Myocyte (in vitro differentiated cells): Measurements from ENCODE around the gene PRKCA. TPM values are rescaled to one million over a fixed set of nuclear protein-coding genes. Genes with fewer than 3 reads are reported as not detected.
"Not testable (repeated sequence)": the region's sequence is repeated elsewhere in the genome, so short reads cannot be mapped to it uniquely, and the experiment has no call there.

ENCODE experiments used
- DNase-seq: peaks from one replicate; pipeline ENCODE4 v3.0.0-alpha.2; 2012; ENCODE audit warnings: low read depth
- polyA plus RNA-seq: library from polyadenylated mRNA; unstranded; fragments of >200 nt; gene quantifications from one replicate; pipeline ENCODE4 v1.2.1, GENCODE V29; 2012; ENCODE audit warnings: missing spikeins
- total RNA-seq: library from RNA; depleted of rRNA; stranded (reverse); fragments of >200 nt; gene quantifications from 2 replicates; pipeline ENCODE4 v1.2.3, GENCODE V29; 2014

Gene PRKCA
- 8.4 and 8.6 TPM in 2 replicates for total RNA-seq
- polyA plus RNA-seq: 7.6 TPM

DNA sequence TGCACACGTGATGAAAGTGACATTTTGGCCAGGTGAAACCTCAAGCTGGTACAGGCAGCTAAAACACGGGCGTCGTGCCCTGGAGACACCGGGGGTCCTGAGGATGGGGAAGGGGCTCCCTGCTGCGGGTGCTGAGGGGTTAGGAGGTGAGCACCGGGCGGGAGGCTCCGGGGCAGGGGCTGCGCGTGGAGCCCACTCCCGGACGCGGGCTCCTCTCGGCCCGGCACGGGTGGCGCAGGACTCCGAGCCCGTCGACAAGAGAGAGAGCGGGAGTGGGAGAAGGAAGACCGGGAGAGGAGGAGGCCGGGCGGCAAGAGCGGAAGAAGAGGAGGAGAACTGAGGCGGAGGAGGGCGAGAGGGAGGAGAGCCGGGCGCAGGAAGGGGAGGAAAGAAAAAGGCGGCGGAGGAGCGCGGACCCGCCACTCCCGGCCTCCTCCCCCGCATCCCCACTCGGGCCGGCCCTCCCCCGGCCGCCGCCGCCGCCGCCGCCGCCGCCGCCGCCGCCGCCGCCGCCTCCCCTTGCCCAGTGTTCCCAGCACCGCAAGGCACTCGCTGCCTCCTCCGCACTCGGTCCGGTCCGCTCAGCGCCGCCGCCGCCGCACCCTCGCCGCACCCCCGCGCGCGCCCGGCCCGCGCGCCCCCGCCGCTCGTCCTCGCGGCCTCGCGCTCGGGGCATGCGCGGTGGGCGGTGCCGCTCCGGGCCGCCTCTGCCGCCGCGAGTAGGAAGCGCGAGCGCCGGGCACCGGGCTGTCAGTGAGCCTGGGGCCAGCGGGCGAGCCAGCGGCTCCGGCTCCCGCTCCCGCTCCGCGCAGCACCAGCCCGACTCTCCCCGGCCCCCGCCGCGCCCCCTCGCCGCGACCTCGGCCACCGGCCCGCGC lies at the start of gene PRKCA:
TSS of gene PRKCA (plus strand) at position 750 of the 878 bp plus-strand sequence.
- DNase-seq: peak; percentile 76

DNA sequence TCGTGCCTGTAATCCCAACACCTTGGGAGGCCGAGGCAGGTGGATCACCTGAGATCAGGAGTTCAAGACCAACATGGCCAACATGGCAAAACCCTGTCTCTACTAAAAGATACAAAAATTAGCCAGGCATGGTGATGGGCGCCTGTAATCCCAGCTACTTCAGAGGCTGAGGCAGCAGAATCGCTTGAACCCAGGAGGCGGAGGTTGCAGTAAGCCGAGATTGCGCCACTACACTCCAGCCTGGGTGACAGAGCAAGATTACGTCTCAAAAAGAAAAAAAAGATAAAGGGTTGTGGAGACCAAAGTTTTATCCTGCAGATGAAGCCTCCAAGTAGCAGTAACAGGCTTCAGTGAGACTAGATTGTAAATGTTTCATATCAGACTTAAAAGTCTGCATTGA lies 49.0 kb upstream of the PRKCA start:
- not testable (repeated sequence) for DNase-seq

- DNase-seq: peak; percentile 83
Measured at GRCh38 chr17:66255112-66255511, 47.3 kb upstream of the PRKCA start.

- DNase-seq: no peak
Measured at GRCh38 chr17:66255527-66255971, 46.9 kb upstream of the PRKCA start.

GRCh38 chr17:66260275-66260674 lies 42.1 kb upstream of the PRKCA start:
- DNase-seq: no peak

- no peak for DNase-seq
Measured at GRCh38 chr17:66260688-66261087, 41.7 kb upstream of the PRKCA start.

GRCh38 chr17:66262767-66263166 lies 39.6 kb upstream of the PRKCA start:
- no peak for DNase-seq

GRCh38 chr17:66264696-66265095 lies 37.7 kb upstream of the PRKCA start:
- DNase-seq: no peak

GRCh38 chr17:66268247-66268927 lies 34.0 kb upstream of the PRKCA start:
- peak; percentile 31 for DNase-seq

GRCh38 chr17:66270106-66270505 lies 32.3 kb upstream of the PRKCA start:
- DNase-seq: no peak

DNA sequence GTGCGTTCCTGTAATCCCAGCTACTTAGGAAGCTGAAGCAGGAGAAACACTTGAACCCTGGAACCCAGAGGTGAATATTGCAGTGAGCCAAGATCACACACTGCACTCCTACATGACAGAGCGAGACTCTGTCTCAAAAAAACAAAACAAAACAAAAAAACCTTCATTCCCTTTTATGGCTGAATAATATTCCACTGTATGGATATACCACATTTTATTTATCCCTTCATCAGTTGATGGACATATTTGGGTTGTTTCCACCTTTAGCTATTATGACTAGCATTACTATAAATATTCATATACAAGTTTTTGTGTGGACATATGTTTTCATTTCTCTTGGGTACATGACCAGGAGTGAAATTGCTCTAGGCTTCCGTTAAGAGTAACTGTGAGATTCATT lies 30.9 kb upstream of the PRKCA start:
- no peak for DNase-seq

DNA sequence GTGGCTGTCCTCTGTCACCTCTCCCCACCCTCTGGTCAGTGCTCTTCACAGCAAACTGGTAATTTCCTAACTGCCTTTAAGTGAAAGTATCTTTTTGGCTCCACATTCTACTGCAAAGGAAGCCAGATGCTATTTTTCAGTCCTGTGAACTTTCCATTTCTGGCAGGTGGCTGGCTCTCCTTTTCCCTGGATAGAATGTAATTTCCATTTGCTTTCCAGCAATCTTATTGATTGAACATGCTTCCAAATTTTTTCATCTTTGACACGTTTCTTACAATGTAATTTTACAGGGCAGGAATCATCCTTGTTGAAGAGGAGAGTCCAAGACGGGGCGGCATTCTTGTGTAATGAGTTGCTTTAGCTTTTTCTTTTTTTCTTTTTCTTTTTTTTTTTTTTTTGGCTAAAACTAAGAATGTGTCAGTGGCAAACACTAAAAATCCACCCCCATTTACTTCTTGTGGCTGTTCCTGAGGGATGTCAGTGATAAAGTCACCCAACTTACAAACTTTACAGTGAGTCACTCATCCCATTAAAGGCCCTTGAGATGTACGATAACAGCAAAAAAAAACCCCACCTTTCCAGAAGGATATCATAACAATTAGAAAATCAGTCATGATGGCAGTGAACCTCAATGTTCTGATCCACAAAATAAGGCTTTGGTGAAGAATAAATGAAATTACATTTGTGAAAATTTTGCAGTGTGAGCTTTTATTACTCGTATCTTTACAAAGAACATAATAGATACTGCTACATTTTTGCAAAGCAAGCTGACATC lies 29.4 kb upstream of the PRKCA start:
- DNase-seq: peak; percentile 38

GRCh38 chr17:66273586-66273848 lies 28.9 kb upstream of the PRKCA start:
- DNase-seq: no peak

DNA sequence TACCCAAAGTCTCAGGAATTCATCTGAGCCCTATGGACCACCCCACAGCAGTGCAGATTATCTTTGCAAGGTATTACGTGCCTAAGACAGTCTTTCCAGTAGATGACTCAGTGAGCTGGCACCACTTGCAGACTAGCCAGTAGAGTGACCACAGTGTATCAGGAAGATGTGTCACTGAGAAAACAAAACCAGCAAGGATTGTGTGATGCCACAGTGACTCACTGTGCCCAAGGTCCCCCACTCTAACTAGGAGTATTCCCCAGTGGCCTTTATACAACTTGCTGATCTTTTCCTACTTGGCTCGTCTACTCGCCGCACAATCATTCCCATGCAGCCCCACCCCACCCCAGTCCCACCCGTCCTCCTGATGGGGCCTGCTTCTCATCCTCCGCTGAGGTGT lies 26.8 kb upstream of the PRKCA start:
- peak; percentile 97 for DNase-seq

- DNase-seq: peak; percentile 23
Measured at GRCh38 chr17:66276328-66276937, 26.0 kb upstream of the PRKCA start.

- no peak for DNase-seq
Measured at GRCh38 chr17:66277191-66277590, 25.2 kb upstream of the PRKCA start.

GRCh38 chr17:66281661-66282369 lies 20.6 kb upstream of the PRKCA start:
- DNase-seq: peak; percentile 13

- DNase-seq: no peak
Measured at GRCh38 chr17:66283296-66283934, 19.0 kb upstream of the PRKCA start.

DNA sequence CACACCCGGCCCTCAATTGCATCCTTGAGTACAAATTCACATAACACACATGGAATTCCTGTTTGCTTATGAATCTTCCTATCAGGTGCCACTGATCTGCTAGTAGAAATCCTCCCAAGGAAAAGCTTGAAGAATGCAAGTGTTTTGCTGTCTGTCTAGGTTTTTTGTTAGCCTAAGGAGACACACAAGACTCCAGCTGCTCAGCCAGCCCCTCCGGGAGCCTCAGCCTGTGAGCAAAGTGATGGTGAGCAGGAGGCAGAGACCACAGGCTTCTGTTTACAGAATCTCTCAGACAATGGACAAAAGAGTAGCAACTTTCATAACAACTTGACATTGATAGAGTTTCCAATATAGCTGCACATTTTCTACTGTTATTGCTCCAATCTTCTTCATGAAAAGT lies 18.4 kb upstream of the PRKCA start:
- peak; percentile 15 for DNase-seq

GRCh38 chr17:66285149-66285548 lies 17.3 kb upstream of the PRKCA start:
- DNase-seq: no peak
